Stimulated activated CD8-positive, alpha-beta memory T cell treated with anti-CD3 and anti-CD28 coated beads, Interleukin-4, amount 100 ng/mL, for 4 hours (primary cell): ENCODE data around the gene JMJD1C.

Source experiments
- DNase-seq, 2 donors: peaks; one replicate each; pipeline ENCODE4 v3.0.0-alpha.2; 2020; ENCODE audit warnings: low read depth in 2 of 2, low spot score in 1 of 2

The JMJD1C gene

GRCh38 chr10:63264617-63265221 is 201.1 kb downstream of the JMJD1C start:
- no peak for DNase-seq

- no peak for DNase-seq
Observed at GRCh38 chr10:63262430-63263073, 203.2 kb downstream of the JMJD1C start.

DNA sequence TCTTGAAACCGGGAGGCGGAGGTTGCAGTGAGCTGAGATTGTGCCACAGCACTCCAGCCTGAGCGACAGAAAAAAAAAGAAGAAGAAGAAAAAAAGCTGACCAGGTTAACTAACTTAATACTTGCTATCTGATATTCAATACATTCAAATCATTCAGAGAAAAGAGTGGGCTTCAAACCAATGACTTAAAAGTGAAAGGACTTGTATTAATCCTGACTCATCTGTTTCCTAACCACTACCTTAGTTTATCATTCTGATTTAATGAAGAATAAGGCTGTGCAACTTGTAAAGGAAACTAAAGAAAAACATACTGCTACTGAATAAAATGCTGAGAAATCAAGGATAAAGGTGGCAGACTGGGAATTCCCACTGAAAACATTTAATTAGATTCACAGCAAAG is 204.3 kb downstream of the JMJD1C start:
- no peak for DNase-seq

GRCh38 chr10:63260860-63261251 is 204.9 kb downstream of the JMJD1C start:
- DNase-seq = no peak

GRCh38 chr10:63260103-63260859 is 205.5 kb downstream of the JMJD1C start:
- DNase-seq = no peak

DNA sequence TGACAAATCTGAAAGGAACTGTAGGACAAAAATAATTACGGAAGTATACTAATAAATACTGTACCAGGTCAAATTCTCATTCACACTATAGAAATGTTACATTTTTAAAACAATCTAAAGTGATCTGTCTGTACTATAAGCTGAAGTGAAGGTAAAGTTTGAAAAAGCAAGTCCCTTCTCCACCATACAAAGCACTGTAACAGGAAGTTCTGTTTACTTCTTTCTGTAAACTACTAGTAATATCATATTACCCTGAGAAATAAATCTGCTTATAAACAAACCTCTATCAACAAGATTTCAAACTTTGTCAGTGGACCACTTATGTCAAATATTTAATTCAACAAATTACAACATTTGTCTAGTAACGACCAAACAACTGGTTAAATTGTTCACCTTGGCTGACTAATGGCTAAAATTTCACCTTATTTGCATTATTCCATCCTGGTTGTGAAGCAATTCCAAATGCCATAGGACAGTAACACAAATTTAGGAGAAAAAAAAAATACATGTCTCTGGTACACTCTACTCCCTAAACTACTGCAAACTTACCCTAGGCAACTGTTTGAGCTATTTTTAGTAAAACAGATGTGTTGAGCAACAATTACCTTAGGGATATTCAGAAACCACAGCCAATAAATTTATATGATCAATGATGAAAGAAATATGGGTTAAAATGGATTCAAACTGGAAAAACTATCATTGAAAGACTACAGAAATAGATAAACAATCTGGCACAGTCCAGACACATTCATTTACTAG is 206.7 kb downstream of the JMJD1C start:
- DNase-seq = no peak

- no peak for DNase-seq
Observed at GRCh38 chr10:63257778-63258177, 208.0 kb downstream of the JMJD1C start.

- no peak for DNase-seq
Observed at GRCh38 chr10:63256009-63256773, 209.6 kb downstream of the JMJD1C start.

- no peak for DNase-seq
Observed at GRCh38 chr10:63255316-63255715, 210.5 kb downstream of the JMJD1C start.

DNA sequence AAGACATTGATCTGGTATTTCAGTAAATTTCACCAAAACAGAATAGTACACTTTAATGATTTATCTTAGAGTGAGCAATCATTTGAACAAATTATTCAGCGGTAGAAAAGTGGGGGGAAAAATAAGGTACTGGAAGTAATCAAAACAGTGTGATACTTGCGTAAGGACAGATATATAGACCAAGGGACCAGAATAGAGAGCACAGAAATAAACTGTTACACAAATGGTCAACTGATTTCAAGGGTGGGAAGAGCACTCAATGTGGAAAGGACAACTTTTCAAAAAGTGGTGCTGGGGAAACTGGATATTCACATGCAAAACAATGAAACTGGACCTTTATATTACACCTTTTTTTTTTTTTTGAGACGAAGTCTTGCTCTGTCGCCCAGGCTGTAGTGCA is 212.7 kb downstream of the JMJD1C start:
- DNase-seq = no peak

- DNase-seq = no peak
Observed at GRCh38 chr10:63252095-63252762, 213.5 kb downstream of the JMJD1C start.

DNA sequence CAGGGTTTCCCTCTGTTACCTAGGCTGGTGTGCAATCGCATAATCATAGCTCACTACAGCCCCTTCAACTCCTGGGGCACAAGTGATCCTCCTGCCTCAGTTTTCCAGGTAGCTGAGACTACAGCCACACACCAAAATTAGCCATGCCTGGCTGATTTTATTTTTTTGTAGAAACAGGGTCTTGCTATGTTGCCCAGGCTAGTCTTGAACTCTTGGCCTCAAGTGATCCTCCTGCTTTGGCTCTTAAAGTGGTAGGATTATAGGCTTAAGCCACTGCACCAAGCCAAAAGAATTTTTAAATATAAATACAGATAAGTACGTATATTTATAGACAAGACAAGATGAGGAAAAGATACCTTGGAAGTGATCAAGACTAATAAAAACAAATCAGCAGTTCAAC is 215.7 kb downstream of the JMJD1C start:
- DNase-seq = no peak

DNA sequence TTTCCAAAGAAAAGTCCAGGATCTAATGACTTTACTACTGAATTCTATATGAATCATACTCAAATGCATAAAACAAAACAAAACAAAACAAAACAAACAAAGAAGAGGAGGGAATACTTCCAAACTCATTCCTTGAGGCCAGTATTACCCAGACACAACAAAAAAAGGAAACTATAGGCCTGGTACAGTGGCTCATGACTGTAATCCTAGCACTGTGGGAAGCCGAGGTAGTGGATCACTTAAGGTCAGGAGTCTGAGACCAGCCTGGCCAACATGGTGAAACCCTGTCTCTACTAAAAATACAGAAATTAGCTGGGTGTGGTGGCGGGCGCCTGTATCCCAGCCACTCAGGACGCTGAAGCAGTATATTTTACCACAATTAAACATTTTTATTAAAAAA is 218.0 kb downstream of the JMJD1C start:
- DNase-seq = no peak

- no peak for DNase-seq
Observed at GRCh38 chr10:63246356-63246755, 219.4 kb downstream of the JMJD1C start.

GRCh38 chr10:63241841-63242281 is 223.9 kb downstream of the JMJD1C start:
- no peak for DNase-seq

GRCh38 chr10:63240807-63241206 is 225.0 kb downstream of the JMJD1C start:
- no peak for DNase-seq

GRCh38 chr10:63238501-63238900 is 227.3 kb downstream of the JMJD1C start:
- DNase-seq = no peak

GRCh38 chr10:63237396-63237795 is 228.4 kb downstream of the JMJD1C start:
- no peak for DNase-seq

DNA sequence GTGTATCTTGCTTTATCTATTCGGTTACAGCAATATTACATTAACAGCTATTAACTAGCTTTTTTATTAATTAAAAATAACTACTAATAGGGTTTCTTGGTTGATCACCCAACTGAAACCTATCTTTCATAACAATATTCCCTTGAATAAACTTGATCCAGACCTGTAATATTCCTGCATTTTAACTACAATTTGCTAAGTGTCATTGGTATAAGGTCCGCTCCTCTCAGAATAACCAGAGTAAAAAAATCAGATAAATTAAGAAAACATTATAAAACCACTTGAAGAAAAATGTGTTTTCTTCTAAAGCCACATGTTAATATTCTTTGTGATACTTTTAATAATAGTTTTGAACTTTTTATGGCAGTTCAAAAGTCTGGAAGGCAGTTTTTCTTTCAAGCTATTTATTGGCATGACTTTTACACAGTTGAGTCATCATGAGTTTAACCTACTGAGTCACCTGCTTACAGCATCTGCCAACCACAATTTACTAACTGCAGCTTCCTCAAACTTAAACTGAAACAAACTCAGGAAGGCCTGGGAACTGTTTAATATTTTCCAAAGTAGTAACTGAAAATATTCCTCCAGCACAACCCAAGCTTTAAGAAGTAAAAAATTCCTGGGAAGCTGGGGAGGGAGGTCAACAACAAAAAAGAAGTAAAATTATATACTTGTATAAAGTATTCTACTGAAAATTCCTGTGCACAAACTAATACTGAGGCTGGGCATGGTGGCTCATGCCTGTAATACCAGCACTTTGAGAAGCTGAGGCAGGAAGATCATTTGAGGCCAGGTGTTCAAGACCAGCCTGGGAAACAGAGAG is 229.5 kb downstream of the JMJD1C start:
- DNase-seq = no peak
